ENCODE results near the gene PHLDB2.

PHLDB2 gene

DNA sequence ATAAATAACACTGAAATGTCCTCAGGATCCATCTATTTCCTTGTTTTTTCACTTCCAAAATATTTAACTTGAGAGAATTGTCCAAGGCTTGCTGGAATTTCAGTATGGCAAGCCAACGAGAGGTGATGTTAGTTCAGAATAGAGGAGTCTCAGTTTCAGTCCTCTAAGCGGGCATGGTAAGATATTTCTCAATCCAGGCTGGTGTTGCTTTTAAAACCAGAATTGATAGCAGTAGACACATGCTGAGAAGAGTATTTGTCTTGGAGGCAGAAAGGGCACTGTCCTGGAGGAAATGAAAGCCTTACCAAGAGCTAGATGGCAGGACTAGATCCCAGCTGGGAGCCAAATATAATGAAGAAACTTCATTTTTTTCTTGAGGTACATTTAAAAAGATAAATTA is 23.1 kb downstream of the PHLDB2 start:
- no peak overlapping the region for H3K4me3 ChIP-seq (ENCODE audit: low read depth, low read length)

GRCh38 chr3:111882799-111883198 is 23.7 kb downstream of the PHLDB2 start:
- H3K4me3 ChIP-seq (ENCODE audit: low read depth, low read length): no peak overlapping the region

DNA sequence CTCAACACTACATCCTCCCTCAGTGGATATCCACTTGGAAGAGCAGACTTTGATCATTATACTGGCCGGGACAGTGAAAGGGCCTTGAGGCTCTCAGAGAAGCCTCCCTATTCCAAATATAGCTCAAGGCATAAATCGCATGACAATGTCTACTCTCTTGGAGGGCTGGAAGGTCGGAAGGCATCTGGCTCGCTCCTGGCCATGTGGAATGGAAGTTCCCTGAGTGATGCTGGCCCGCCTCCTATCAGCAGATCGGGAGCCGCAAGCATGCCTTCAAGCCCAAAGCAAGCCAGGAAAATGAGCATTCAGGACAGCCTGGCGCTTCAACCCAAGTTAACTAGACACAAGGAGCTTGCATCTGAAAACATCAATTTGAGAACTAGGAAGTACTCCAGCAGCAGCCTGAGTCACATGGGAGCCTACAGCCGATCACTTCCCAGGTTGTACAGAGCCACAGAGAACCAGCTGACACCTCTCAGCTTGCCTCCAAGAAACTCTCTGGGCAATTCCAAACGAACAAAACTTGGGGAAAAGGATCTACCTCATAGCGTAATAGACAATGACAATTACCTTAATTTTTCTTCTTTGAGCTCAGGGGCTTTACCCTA is 25.4 kb downstream of the PHLDB2 start:
- H3K4me3 ChIP-seq (ENCODE audit: low read depth, low read length): no peak overlapping the region

DNA sequence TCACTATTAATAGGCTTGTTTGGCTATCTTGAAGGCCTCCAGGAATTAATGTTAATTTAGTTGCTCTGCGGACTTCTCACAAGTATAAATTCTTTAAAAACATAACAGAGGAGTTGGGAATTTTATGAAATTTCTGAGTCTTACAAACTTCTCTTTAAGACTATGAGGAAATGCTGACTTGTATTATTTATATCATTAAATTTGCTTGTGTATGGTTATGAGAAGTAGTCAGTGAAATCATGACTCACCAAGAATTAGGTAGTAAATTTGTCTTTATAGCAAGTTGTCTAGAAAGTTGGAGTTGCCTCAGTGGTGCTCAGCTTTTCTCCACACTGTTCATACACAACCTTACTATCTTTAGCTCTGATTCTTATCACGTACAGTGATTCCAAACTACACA is 26.5 kb downstream of the PHLDB2 start:
- H3K4me3 ChIP-seq (ENCODE audit: low read depth, low read length): no peak overlapping the region

DNA sequence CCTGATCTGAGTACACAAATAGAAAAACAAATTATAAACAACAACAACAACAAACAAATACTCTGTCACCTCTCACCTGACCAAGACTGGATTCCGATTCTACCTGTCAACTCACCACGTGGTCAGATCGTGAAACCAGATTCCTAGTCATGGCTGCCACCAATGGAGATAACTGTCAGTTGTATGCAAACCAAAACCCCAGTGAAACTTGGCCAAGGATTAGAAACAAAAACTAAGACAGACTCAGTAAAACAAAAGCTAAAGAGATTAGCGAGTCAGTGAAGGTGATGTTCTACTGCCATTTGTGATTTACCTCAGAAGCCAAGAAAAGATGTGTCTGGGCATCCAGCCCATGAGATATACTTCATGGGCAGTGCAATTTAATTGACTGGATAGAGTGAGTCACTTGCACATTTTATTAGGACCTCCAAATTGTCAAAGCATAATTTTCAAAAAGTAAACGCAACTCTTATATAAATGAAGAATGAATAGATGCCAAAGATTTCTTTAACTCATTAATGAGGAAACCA is 31.1 kb downstream of the PHLDB2 start:
- H3K4me3 ChIP-seq (ENCODE audit: low read depth, low read length): no peak overlapping the region

GRCh38 chr3:111892070-111892469 is 33.0 kb downstream of the PHLDB2 start:
- H3K4me3 ChIP-seq (ENCODE audit: low read depth, low read length): no peak overlapping the region

DNA sequence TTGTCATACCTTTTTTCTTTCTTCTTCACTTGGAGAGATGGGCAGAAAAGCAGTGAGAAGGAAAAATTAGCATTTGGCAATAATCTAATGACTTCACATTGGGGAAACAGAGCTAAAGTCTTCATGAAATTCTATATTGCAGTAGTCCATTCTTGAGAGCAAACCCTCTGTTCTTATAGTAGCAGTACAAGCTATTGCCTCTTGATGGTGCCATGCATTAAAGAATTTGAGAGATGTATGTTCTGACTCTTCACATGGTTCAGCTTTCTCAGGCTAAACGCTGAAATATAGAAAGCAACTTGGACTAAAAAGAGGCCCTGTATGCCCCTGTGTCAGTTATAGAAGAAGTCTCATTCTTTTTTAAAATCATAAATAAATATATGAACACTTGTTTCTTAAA is 36.0 kb downstream of the PHLDB2 start:
- H3K4me3 ChIP-seq (ENCODE audit: low read depth, low read length): no peak overlapping the region

DNA sequence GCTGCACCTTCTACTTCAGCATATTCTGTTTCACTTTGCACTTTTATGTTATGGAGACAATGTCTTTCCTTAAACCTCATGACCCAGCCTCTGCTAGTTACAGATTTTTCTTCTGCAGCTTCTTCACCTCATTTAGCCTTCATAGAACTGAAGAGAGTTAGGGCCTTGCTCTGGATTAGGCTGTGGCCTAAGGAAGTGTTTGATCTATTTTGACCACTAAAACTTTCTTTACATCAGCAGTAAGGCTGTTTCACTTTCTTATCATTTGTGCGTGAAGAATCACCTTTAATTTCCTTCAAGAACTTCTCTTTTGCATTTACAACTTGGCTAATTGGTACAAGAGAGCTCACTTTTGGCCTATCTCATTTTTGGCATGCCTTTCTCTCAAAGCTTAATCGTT is 40.9 kb downstream of the PHLDB2 start:
- H3K4me3 ChIP-seq (ENCODE audit: low read depth, low read length): no peak overlapping the region

DNA sequence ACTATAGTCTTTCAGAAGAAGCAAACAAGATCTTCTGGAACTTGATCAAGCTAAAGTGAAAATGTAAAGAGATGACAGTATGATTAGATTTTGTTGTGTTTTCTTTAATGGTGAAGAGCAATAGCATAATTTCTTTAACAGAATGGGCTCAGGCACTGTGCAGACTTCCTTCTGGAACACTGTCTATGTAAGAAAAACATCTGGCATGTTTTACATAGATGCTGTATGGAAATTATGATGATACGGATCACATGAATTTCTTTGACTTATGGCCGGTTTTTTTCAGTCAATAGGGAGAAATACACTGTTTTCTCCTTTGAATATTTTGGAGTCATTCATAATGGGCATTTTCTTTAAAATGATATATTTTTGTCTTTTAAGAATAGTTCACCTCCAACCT is 42.6 kb downstream of the PHLDB2 start:
- no peak overlapping the region for H3K4me3 ChIP-seq (ENCODE audit: low read depth, low read length)

DNA sequence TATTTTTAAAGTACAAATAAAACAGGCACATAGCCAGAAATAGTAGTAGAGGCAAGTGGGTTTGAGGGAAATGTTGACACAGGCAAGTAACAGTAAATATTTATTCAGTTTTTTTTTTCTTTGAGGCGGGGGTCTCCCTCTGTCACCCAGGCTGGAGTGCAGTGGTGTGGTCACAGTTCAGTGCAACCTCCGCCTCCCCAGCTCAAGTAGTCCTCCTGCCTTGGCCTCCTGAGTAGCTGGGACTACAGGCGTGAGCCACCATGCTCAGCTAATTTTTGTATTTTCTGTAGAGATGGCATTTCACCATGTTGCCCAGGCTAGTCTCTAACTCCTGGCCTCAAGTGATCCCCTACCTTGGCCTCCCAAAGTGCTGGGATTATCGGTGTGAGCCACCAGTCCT is 43.5 kb downstream of the PHLDB2 start:
- H3K4me3 ChIP-seq (ENCODE audit: low read depth, low read length): no peak overlapping the region

DNA sequence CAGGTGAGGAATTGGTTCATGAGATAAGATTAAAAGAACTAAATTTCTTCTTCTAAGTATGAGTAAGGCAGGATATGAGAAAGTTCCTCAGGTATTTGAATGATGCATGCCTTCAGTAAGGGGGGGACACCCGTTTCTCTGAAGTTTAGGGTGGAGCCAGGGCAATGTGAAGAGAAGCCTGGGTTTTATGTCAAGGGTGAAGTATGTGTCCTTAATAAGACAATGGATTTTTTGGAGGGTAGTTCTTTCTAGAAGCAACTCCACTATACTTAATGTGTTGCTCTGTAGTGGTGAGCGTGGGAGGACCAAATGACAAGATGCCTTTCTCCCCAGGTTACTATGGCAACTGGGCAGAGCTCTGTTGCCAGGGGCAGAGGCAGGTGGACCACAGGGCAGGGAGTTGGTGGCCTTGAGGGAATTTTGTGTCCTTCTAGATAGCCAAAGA is 44.0 kb downstream of the PHLDB2 start:
- no peak overlapping the region for H3K4me3 ChIP-seq (ENCODE audit: low read depth, low read length)

DNA sequence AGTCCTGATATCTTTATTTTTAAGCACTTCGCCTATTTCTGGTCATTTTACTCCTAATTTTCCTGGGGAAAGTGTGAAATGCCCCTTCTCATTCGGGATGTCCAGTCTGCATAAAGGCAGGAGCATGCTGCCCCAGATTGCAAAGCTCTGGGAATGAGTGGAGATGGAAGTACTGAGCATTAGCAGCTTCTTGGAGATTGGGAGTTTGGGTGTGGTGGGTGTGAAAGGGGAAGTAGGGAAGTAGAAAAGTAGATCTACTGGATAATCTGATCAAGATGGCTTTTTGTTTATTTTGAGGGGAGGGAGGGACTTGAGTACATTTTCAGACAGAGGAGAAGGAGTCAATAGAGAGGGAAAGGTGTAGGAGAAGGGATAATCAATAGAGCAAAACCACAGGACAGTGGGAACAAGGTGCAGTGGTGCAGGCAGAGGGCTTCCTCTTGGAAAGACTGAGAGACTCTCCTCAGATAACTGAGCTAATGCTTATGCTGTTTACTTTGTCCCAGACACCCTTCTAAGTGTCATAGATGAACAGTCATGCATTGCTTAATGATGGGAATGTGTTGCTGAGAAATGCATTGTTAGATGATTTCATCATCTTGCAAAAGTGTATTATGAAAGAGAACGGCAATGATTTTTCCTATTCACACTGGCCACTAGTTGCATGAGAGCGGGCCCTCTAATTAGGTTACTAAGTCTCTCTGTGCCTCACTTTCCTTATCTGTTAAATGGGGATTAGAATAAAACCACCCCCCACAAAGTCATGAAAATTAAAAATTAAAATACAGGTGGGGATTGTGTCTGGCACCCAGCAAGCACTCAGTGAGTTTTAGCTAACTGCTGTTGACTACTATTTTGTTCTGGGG is 45.5 kb downstream of the PHLDB2 start:
- H3K4me3 ChIP-seq (ENCODE audit: low read depth, low read length): no peak overlapping the region

DNA sequence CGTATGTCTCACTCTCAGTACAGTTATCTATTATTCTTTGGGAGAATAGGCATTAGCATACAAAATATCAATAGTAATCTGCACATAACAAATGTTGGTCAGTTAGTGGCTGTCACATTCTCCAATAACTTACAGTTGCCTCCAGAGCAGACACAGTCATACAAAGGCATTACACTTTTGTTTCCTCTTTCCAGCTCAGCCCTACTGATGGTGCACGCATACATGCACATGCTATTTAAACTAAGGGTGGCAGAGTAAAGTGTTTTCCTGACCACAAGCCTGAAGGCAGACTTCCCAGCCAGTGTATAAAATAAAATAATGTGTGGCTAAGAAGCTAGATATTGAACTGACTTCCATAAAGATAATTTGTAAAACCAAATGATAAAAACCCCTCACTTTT is 47.6 kb downstream of the PHLDB2 start:
- H3K4me3 ChIP-seq (ENCODE audit: low read depth, low read length): no peak overlapping the region

DNA sequence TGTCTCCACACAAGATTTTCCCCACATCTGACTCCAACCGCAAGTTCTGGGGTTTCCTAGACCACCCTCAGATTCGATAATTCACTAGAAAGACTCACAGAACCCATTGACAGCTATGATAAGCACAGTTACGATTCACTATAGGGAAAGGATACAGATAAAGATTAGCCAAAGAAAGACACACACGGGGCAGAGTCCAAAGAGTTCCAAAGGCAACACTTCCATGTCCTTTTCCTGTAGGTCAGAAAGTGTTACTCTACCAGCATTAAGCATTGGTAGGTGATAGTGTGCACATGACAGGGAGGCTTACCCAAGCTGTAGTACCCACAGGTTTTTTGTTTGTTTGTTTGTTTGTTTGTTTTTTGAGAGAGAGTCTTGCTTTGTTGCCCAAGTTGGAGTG is 48.1 kb downstream of the PHLDB2 start:
- H3K4me3 ChIP-seq (ENCODE audit: low read depth, low read length): no peak overlapping the region

- no peak overlapping the region for H3K4me3 ChIP-seq (ENCODE audit: low read depth, low read length)
Measured at GRCh38 chr3:111910806-111911205, 51.7 kb downstream of the PHLDB2 start.

DNA sequence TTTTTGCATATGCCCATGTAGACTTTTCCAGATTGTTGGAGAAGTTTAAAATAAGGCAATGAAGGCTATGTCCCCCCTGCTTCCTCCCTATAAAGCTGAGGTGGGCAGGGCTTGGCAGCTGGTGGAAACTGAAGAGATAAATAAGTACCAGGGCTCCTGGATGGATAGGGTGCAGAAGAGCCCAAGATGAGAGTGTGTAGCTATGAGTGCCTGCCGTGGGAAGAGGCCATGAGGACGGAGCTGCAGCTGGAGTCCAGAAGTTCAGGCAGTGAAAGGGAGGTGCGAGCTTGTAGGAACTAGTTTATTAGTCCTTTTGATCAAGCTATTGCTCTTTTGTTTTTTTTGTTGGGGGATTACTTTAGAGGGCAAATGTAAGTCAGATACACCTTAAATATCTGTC is 52.4 kb downstream of the PHLDB2 start:
- no peak overlapping the region for H3K4me3 ChIP-seq (ENCODE audit: low read depth, low read length)

- H3K4me3 ChIP-seq (ENCODE audit: low read depth, low read length): no peak overlapping the region
Measured at GRCh38 chr3:111913163-111913763, 54.2 kb downstream of the PHLDB2 start.

DNA sequence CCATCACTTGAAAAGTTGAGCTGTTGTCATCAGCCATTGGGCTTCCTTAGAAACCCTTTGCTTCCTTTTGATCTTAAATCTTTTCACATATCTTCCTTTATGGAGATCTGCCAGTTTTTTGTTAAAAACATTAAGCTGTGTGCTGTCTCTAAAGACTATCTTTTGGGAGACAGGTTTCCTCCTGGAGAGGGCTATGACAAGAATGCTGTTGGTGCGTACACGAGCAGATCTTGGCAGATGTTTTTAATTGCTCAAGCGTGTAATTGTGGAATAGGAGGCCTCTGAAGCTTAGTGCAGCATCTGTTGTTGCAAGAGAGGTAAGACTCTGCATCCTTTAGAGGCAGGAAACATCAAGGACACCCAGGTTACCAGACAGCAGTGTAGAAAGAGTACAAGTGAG is 56.8 kb downstream of the PHLDB2 start:
- H3K4me3 ChIP-seq (ENCODE audit: low read depth, low read length): no peak overlapping the region

GRCh38 chr3:111917300-111917699 is 58.2 kb downstream of the PHLDB2 start:
- H3K4me3 ChIP-seq (ENCODE audit: low read depth, low read length): no peak overlapping the region

DNA sequence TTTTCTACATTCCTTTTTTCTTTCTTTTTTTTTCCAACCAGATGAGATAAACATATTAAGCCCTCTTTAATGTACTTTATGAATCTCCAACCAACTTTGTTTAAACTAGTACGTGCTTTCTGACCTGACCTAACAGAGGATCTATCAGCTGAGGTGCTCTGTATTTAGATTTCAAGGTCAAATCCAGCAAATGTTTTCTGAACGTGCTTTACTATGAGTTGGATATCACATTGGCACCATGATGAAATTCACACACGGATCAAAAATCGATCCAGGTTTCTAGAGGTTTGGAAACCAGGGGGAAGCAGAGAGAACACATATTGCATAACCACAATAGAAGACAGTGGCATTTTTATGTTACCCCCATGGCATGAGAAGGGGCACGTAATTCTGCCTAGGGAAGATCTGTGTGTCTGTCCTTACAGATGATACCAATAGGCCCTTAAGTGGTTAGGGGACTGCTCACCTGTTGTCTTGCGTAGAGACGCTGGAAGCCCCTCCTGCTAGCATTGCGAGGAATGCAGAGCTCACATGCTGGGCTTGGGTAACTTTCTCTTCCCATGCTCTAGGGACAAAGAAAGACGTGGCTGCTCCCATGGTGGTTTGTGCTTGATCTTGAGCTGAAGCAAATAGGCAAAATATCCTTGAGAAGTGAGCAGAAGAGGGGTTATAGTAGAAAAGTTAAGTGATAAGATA is 60.5 kb downstream of the PHLDB2 start:
- H3K4me3 ChIP-seq (ENCODE audit: low read depth, low read length): no peak overlapping the region

GRCh38 chr3:111921181-111921580 is 62.1 kb downstream of the PHLDB2 start:
- no peak overlapping the region for H3K4me3 ChIP-seq (ENCODE audit: low read depth, low read length)

Measured in iPS-11a (cell line).